Measurements from ENCODE around the gene STARD4.

DNA sequence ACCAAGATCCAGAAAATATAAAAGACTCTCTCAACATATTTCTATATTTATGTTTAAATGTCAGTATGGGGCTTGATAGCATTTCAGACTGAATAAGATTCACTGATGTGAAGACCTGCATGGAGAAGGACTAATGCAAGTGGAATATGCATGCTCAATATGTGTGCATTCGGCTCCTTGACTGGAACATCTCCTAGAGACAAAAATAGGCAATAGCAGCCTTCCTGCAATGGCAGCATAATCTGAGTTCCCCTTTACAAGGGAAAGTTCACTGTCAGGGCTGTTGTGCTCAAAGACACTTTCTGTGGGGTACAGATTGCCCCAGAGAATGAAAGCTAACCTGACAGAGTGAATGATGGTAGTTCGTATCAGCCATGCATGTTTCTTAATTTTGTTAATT, 42.4 kb downstream of the STARD4 start:
- TF ChIP-seq, protein P1, sequence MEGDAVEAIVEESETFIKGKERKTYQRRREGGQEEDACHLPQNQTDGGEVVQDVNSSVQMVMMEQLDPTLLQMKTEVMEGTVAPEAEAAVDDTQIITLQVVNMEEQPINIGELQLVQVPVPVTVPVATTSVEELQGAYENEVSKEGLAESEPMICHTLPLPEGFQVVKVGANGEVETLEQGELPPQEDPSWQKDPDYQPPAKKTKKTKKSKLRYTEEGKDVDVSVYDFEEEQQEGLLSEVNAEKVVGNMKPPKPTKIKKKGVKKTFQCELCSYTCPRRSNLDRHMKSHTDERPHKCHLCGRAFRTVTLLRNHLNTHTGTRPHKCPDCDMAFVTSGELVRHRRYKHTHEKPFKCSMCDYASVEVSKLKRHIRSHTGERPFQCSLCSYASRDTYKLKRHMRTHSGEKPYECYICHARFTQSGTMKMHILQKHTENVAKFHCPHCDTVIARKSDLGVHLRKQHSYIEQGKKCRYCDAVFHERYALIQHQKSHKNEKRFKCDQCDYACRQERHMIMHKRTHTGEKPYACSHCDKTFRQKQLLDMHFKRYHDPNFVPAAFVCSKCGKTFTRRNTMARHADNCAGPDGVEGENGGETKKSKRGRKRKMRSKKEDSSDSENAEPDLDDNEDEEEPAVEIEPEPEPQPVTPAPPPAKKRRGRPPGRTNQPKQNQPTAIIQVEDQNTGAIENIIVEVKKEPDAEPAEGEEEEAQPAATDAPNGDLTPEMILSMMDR (conservative IDR thresholded peaks at IDR 0.05; ENCODE audit: low read depth, low read length) = no peak
- no peak for TF ChIP-seq EZH2 (IDR thresholded peaks at IDR 0.05; ENCODE audit: borderline replicate concordance, low read depth, low read length, poor library complexity, severe bottlenecking)

Measured in A673 (cell line).